ENCODE data around the gene MME. TPM values are rescaled to one million over a fixed set of nuclear protein-coding genes. Genes with fewer than 3 reads are reported as not detected.

The MME gene
- 258 and 388 TPM in 2 replicates for total RNA-seq (2014; rRNA removed)
- polyA plus RNA-seq (2012) = 26.4 TPM

GRCh38 chr3:155079746-155080487 is at the start of gene MME:
Gene MME (plus strand): TSS chr3:155080319. CDS start chr3:155084168, 3,849 bp downstream.
- peak; percentile 87 for DNase-seq (ENCODE audit: low read depth)

- peak; percentile 31 for DNase-seq (ENCODE audit: low read depth)
These were observed 48.9 kb upstream of the MME start for GRCh38 chr3:155031186-155031585.

- peak; percentile 21 for DNase-seq (ENCODE audit: low read depth)
These were observed 47.2 kb upstream of the MME start for GRCh38 chr3:155032918-155033317.

- no peak for DNase-seq (ENCODE audit: low read depth)
These were observed 45.3 kb upstream of the MME start for GRCh38 chr3:155034786-155035185.

- DNase-seq (ENCODE audit: low read depth) = no peak
These were observed 44.6 kb upstream of the MME start for GRCh38 chr3:155035553-155035952.

- DNase-seq (ENCODE audit: low read depth) = no peak
These were observed 42.5 kb upstream of the MME start for GRCh38 chr3:155037508-155038202.

GRCh38 chr3:155038203-155038554 is 41.9 kb upstream of the MME start:
- DNase-seq (ENCODE audit: low read depth) = no peak

- DNase-seq (ENCODE audit: low read depth) = no peak
These were observed 33.2 kb upstream of the MME start for GRCh38 chr3:155046935-155047334.

- DNase-seq (ENCODE audit: low read depth) = no peak
These were observed 32.4 kb upstream of the MME start for GRCh38 chr3:155047672-155048071.

GRCh38 chr3:155049959-155050358 is 30.2 kb upstream of the MME start:
- DNase-seq (ENCODE audit: low read depth) = no peak

- DNase-seq (ENCODE audit: low read depth) = no peak
These were observed 27.6 kb upstream of the MME start for GRCh38 chr3:155052470-155052869.

- DNase-seq (ENCODE audit: low read depth) = no peak
These were observed 26.4 kb upstream of the MME start for GRCh38 chr3:155053756-155054155.

- DNase-seq (ENCODE audit: low read depth) = peak; percentile 60
These were observed 15.2 kb upstream of the MME start for GRCh38 chr3:155064920-155065319.

GRCh38 chr3:155065537-155065936 is 14.6 kb upstream of the MME start:
- peak; percentile 95 for DNase-seq (ENCODE audit: low read depth)

- DNase-seq (ENCODE audit: low read depth) = peak; percentile 92
These were observed 10.4 kb upstream of the MME start for GRCh38 chr3:155069729-155070128.

GRCh38 chr3:155070316-155070715 is 9.8 kb upstream of the MME start:
- DNase-seq (ENCODE audit: low read depth) = no peak

- peak; percentile 99 for DNase-seq (ENCODE audit: low read depth)
These were observed 9.2 kb upstream of the MME start for GRCh38 chr3:155070932-155071387.

GRCh38 chr3:155075200-155075599 is 4.9 kb upstream of the MME start:
- no peak for DNase-seq (ENCODE audit: low read depth)

GRCh38 chr3:155076888-155077287 is 3.2 kb upstream of the MME start:
- no peak for DNase-seq (ENCODE audit: low read depth)

GRCh38 chr3:155078711-155079467 is 1.2 kb upstream of the MME start:
- no peak for DNase-seq (ENCODE audit: low read depth)

GRCh38 chr3:155079468-155079745 is 712 bp upstream of the MME start:
- DNase-seq (ENCODE audit: low read depth) = peak; percentile 78

- DNase-seq (ENCODE audit: low read depth) = no peak
These were observed 573 bp downstream of the MME start for GRCh38 chr3:155080692-155081091.
